ENCODE measurements around the gene FBXO45. TPM values are rescaled to one million over a fixed set of nuclear protein-coding genes. Genes with fewer than 3 reads are reported as not detected.

FBXO45 gene
- total RNA-seq, 4 donors from 2014 or later, result 6.6 to 19.9 (median 12.9) TPM

GRCh38 chr3:196600359-196600758, 31.9 kb downstream of the FBXO45 start:
- H3K4me1 ChIP-seq, result no peaks in the 10 kb centered on the region
- no peaks in the 10 kb centered on the region for H3K36me3 ChIP-seq
- H3K27ac ChIP-seq, result no peak overlapping the region
- TF ChIP-seq CTCF (IDR thresholded peaks at IDR 0.05), result no peak
- TF ChIP-seq POLR2A (IDR thresholded peaks at IDR 0.05), result no peak
- intact Hi-C loops (cut with DNase I), result no loop called here
- H3K27me3 ChIP-seq, result peaks cover 0 to 22% (median 0%) of the 10 kb centered on the region in 4 donors
- 88 to 89% methylated on average over 7 of the region's 7 CpGs for WGBS, 2 donors
- DNase-seq, result no peak
- no peaks in the 10 kb centered on the region for H3K9me3 ChIP-seq
- no peak overlapping the region for H3K4me3 ChIP-seq

GRCh38 chr3:196602673-196603072, 34.2 kb downstream of the FBXO45 start:
- no peak overlapping the region for H3K4me3 ChIP-seq
- H3K27me3 ChIP-seq, result peaks cover 0 to 10% (median 0%) of the 10 kb centered on the region in 4 donors
- TF ChIP-seq POLR2A (IDR thresholded peaks at IDR 0.05) (no peak), CTCF (IDR thresholded peaks at IDR 0.05) (no peak)
- H3K9me3 ChIP-seq, result no peaks in the 10 kb centered on the region
- no peaks in the 10 kb centered on the region for H3K4me1 ChIP-seq
- H3K36me3 ChIP-seq, result no peaks in the 10 kb centered on the region
- no peak overlapping the region for H3K27ac ChIP-seq
- intact Hi-C loops (cut with DNase I), result no loop called here
- 91 to 97% methylated on average over 6 of the region's 6 CpGs for WGBS, 2 donors
- no peak for DNase-seq

- Histone ChIP-seq H3K27ac (no peak overlapping the region), H3K36me3 (no peaks in the 10 kb centered on the region), H3K4me3 (no peak overlapping the region), H3K4me1 (no peaks in the 10 kb centered on the region), H3K27me3 (peaks cover 0 to 10% (median 0%) of the 10 kb centered on the region in 4 donors), H3K9me3 (no peaks in the 10 kb centered on the region)
- 69 to 76% methylated on average over 5 of the region's 7 CpGs for WGBS, 2 donors
- DNase-seq, result no peak
- intact Hi-C loops (cut with DNase I), result no loop called here
- TF ChIP-seq CTCF (IDR thresholded peaks at IDR 0.05), result no peak
- no peak for TF ChIP-seq POLR2A (IDR thresholded peaks at IDR 0.05)
These were observed 35.2 kb downstream of the FBXO45 start for GRCh38 chr3:196603683-196604082.

DNA sequence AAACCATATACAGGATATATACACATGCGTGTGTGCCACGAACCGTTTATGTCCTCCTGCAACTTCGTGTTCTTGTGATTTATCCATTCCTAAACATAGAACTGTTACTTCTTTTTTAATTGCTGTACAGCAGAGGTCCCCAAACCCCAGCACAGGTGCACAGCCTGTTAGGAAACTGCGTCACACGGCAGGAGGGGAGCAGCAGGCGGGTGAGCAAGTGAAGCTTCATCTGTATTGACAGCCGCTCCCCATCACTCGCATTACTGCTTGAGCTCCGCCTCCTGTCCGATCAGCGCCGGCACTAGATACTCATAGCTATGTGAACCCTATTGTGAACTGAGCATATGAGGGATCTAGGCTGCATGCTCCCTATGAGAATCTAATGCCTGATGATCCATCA, 36.1 kb downstream of the FBXO45 start:
- Histone ChIP-seq H3K27ac (no peak overlapping the region), H3K36me3 (no peaks in the 10 kb centered on the region), H3K27me3 (peaks cover 0 to 10% (median 0%) of the 10 kb centered on the region in 4 donors), H3K4me1 (peaks cover 0 to 4% (median 2%) of the 10 kb centered on the region in 3 donors), H3K9me3 (no peaks in the 10 kb centered on the region), H3K4me3 (no peak overlapping the region)
- TF ChIP-seq POLR2A (IDR thresholded peaks at IDR 0.05) (no peak), CTCF (IDR thresholded peaks at IDR 0.05) (no peak)
- intact Hi-C loops (cut with DNase I), result no loop called here
- no peak for DNase-seq
- 46 to 53% methylated on average over 13 of the region's 13 CpGs for WGBS, 2 donors

- 85 to 93% methylated on average over 2 of the region's 2 CpGs for WGBS, 2 donors
- no peaks in the 10 kb centered on the region for H3K9me3 ChIP-seq
These were observed 40.2 kb downstream of the FBXO45 start for GRCh38 chr3:196608693-196609092.

More at GRCh38 chr3:196608693-196609092, 40.2 kb downstream of the FBXO45 start:
- Histone ChIP-seq H3K27ac (no peak overlapping the region), H3K4me1 (peaks cover 0 to 37% (median 24%) of the 10 kb centered on the region in 3 donors), H3K4me3 (no peak overlapping the region), H3K27me3 (peaks cover 0 to 10% (median 0%) of the 10 kb centered on the region in 4 donors), H3K36me3 (no peaks in the 10 kb centered on the region)
- intact Hi-C loops (cut with DNase I), result loop anchor here (5.0 kb wide), 1 partner anchor 79 kb away; no protein-coding TSS in a partner anchor
- TF ChIP-seq POLR2A (IDR thresholded peaks at IDR 0.05) (no peak), CTCF (IDR thresholded peaks at IDR 0.05) (no peak)
- DNase-seq, result no peak
